Measurements from ENCODE around the gene KLF13. TPM values are rescaled to one million over a fixed set of nuclear protein-coding genes. Genes with fewer than 3 reads are reported as not detected.

KLF13 gene
- total and polyA plus RNA-seq, 4 donors = 38.3 to 157 (median 55.2) TPM

- TF ChIP-seq CTCF (IDR thresholded peaks at IDR 0.05; ENCODE audit: control extremely low read depth, extremely low read depth) = no peak
- WGBS, 2 donors = 39 to 49% methylated on average over 9 of the region's 9 CpGs
- Histone ChIP-seq H3K36me3 (ENCODE audit: control insufficient read depth in 4 of 4, insufficient read depth in 4 of 4, low read length in 4 of 4) (peaks cover 0 to 4% (median 1%) of the 10 kb centered on the region in 4 donors), H3K9me3 (ENCODE audit: control insufficient read depth in 4 of 4, insufficient read depth in 3 of 4, low read length in 3 of 4) (no peaks in the 10 kb centered on the region), H3K27ac (ENCODE audit: low read depth in 1 of 2, low read length in 1 of 2) (peak overlapping the region; percentile 54 to 95), H3K4me3 (no peak overlapping the region), H3K9ac (ENCODE audit: insufficient read depth in 1 of 2, low read length in 2 of 2) (no peak overlapping the region), H3K27me3 (ENCODE audit: control insufficient read depth in 3 of 3, insufficient read depth in 3 of 3, low read length in 2 of 3) (no peaks in the 10 kb centered on the region), H3K4me1 (ENCODE audit: control insufficient read depth in 5 of 5, insufficient read depth in 5 of 5, low read length in 5 of 5) (peaks cover 7 to 82% (median 24%) of the 10 kb centered on the region in 5 donors)
- ATAC-seq (ENCODE audit: insufficient read depth, low FRiP score) (peak; percentile 65), DNase-seq (peak; percentile 65 to 71 (median 68))
Measured at GRCh38 chr15:31338879-31339557, 12.4 kb downstream of the KLF13 start.

GRCh38 chr15:31339558-31339895, 12.9 kb downstream of the KLF13 start:
- Histone ChIP-seq H3K27me3 (ENCODE audit: control insufficient read depth in 3 of 3, insufficient read depth in 3 of 3, low read length in 2 of 3) (no peaks in the 10 kb centered on the region), H3K36me3 (ENCODE audit: control insufficient read depth in 4 of 4, insufficient read depth in 4 of 4, low read length in 4 of 4) (peaks cover 0 to 4% (median 1%) of the 10 kb centered on the region in 4 donors), H3K9ac (ENCODE audit: insufficient read depth in 1 of 2, low read length in 2 of 2) (no peak overlapping the region), H3K27ac (ENCODE audit: low read depth in 1 of 2, low read length in 1 of 2) (peak overlapping the region; percentile 43 to 89), H3K4me1 (ENCODE audit: control insufficient read depth in 5 of 5, insufficient read depth in 5 of 5, low read length in 5 of 5) (peaks cover 7 to 84% (median 24%) of the 10 kb centered on the region in 5 donors), H3K9me3 (ENCODE audit: control insufficient read depth in 4 of 4, insufficient read depth in 3 of 4, low read length in 3 of 4) (no peaks in the 10 kb centered on the region), H3K4me3 (no peak overlapping the region)
- no peak for TF ChIP-seq CTCF (IDR thresholded peaks at IDR 0.05; ENCODE audit: control extremely low read depth, extremely low read depth)
- WGBS, 2 donors = 82 to 86% methylated on average over 10 of the region's 10 CpGs
- DNase-seq = no peak
- ATAC-seq (ENCODE audit: insufficient read depth, low FRiP score) = no peak

- H3K27me3 ChIP-seq (ENCODE audit: control insufficient read depth in 3 of 3, insufficient read depth in 3 of 3, low read length in 2 of 3) = no peaks in the 10 kb centered on the region
- H3K36me3 ChIP-seq (ENCODE audit: control insufficient read depth in 4 of 4, insufficient read depth in 4 of 4, low read length in 4 of 4) = peaks cover 0 to 4% (median 1%) of the 10 kb centered on the region in 4 donors
- H3K27ac ChIP-seq (ENCODE audit: low read depth in 1 of 2, low read length in 1 of 2) = peak overlapping the region; percentile 43 to 89
- H3K9me3 ChIP-seq (ENCODE audit: control insufficient read depth in 4 of 4, insufficient read depth in 3 of 4, low read length in 3 of 4) = no peaks in the 10 kb centered on the region
- H3K4me3 ChIP-seq = no peak overlapping the region
- H3K4me1 ChIP-seq (ENCODE audit: control insufficient read depth in 5 of 5, insufficient read depth in 5 of 5, low read length in 5 of 5) = peaks cover 7 to 83% (median 21%) of the 10 kb centered on the region in 5 donors
- DNase-seq (no peak), ATAC-seq (ENCODE audit: insufficient read depth, low FRiP score) (no peak)
- no peak for TF ChIP-seq CTCF (IDR thresholded peaks at IDR 0.05; ENCODE audit: control extremely low read depth, extremely low read depth)
- no peak overlapping the region for H3K9ac ChIP-seq (ENCODE audit: insufficient read depth in 1 of 2, low read length in 2 of 2)
- WGBS, 2 donors = 78 to 83% methylated on average over 5 of the region's 5 CpGs
Measured at GRCh38 chr15:31340047-31340446, 13.4 kb downstream of the KLF13 start.
